T-helper 2 cell treated with Interferon-gamma antibody and Interleukin-4, amounts not matched to agents 5 μg/mL and 100 μg/mL, for 36 hours (primary cell): Measurements from ENCODE around the gene CLEC16A.
"Not testable (repeated sequence)": the region's sequence is repeated elsewhere in the genome, so short reads cannot be mapped to it uniquely, and the experiment has no call there.

ENCODE experiments used
- DNase-seq: peaks from one replicate; pipeline ENCODE4 v3.0.0; 2021; ENCODE audit warnings: low spot score
- H3K27ac Mint-ChIP-seq: one replicate; pipeline ENCODE4 v1.8.0; 2021; ENCODE audit warnings: mild to moderate bottlenecking, mixed read lengths
- H3K27me3 Mint-ChIP-seq: one replicate; pipeline ENCODE4 v1.8.0; 2021; ENCODE audit warnings: low read depth, mixed read lengths
- H3K36me3 Mint-ChIP-seq: one replicate; pipeline ENCODE4 v1.8.0; 2021; ENCODE audit warnings: low read depth, mixed read lengths
- H3K4me1 Mint-ChIP-seq: one replicate; pipeline ENCODE4 v1.8.0; 2021; ENCODE audit warnings: low read depth, mixed read lengths
- H3K4me3 Mint-ChIP-seq: one replicate; pipeline ENCODE4 v1.8.0; 2022; ENCODE audit warnings: mild to moderate bottlenecking, moderate library complexity, mixed read lengths
- H3K9me3 Mint-ChIP-seq: one replicate; pipeline ENCODE4 v1.8.0; 2021; ENCODE audit warnings: mixed read lengths

The CLEC16A gene

GRCh38 chr16:11102523-11102898, 158.1 kb downstream of the CLEC16A start:
- Mint-ChIP-seq H3K4me3 (peak overlapping the region; percentile 19), H3K9me3 (no peaks in the 10 kb centered on the region), H3K4me1 (peaks cover 83% of the 10 kb centered on the region), H3K27me3 (no peaks in the 10 kb centered on the region), H3K36me3 (peaks cover 10% of the 10 kb centered on the region), H3K27ac (peak overlapping the region; percentile 81)
- no peak for DNase-seq

- DNase-seq, H3K27me3 Mint-ChIP-seq, H3K4me3 Mint-ChIP-seq, H3K9me3 Mint-ChIP-seq: not testable (repeated sequence)
- Mint-ChIP-seq H3K27ac (peak overlapping the region; percentile 75), H3K4me1 (peaks cover 83% of the 10 kb centered on the region), H3K36me3 (peaks cover 10% of the 10 kb centered on the region)
These were observed 158.9 kb downstream of the CLEC16A start for GRCh38 chr16:11103301-11103700.

DNA sequence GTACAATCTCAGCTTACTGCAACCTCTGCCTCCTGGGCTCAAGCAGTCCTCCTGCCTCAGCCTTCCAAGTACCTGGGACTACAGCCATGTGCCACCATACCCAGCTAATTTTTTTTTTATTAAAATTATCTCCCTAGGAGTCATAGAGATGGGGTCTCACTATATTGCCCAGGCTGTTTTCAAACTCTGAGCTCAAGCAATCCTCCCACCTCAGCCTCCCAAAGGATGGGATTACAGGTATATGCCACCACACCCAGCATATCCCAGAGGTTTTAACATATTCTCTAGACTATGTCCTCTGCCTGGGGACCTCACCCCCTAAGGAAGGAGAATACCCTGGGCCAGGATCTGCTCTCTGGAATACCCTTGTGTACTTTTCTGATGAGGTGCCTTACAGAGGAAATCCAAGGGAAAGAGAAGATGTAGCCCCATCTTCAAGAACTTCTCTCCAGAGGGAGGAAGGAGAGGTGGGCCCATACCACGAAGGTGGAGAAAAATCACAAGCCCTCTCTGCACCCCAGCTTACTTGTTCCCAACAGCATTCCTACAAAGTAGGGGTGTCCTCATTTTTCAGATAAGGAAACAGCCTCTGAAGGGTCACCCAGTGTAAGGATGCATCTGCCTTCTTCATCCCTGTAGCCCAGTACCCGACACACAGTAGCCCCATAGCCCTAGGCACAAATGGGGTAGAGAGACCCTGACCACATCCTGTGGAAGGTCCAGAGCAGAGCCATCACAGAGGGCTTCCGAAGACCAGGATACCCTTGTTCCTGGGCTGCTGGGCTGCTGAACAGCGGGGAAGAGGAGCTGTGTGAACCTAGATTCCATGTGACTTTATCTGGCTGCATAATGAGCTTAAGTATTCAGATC, 160.0 kb downstream of the CLEC16A start:
- no peak for DNase-seq
- peaks cover 17% of the 10 kb centered on the region for H3K36me3 Mint-ChIP-seq
- peak overlapping the region; percentile 90 for H3K27ac Mint-ChIP-seq
- H3K27me3 Mint-ChIP-seq, result no peaks in the 10 kb centered on the region
- no peaks in the 10 kb centered on the region for H3K9me3 Mint-ChIP-seq
- H3K4me3 Mint-ChIP-seq, result peak overlapping the region; percentile 75
- peaks cover 81% of the 10 kb centered on the region for H3K4me1 Mint-ChIP-seq

DNA sequence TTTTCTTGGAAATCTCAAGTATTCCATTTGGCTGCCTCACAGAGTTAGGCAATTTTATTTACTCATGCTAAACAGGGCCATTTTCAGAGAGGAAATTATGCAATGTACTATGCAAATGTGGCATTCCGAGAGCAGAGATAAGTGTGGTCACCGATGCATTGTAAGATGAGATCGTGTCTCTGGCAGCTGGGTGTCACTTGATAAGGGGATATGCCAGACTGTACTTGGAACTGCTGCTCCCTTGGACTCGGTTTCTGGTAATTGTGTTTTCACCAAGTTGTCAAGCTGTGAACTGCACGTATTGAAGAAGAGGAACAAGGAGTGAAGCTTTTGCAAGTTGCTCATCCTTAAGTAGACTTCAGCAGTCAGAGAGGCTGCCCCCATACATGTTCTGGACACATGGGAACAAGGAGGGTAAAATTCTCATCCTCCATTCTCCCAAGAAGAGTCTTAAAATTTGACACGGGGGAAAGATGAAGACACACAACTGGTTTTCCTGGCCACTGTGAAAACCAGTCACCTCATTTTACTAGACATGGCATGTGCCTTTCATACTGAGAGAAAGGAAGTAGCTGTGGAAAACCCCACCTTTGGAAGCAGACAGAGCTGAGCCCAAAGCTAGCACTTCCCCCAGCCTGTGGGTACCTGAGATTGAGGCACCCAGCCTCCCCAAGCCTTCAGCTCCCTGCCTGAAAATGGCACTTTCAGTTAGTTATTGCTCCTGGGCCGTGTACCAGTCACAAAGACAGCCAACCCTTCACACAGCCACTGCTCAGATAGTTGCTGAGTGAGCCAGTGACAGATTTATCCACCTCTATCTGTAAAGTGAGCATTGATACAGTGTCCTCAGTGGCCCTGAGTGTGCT, 160.9 kb downstream of the CLEC16A start:
- H3K36me3 Mint-ChIP-seq, result peaks cover 23% of the 10 kb centered on the region
- no peaks in the 10 kb centered on the region for H3K9me3 Mint-ChIP-seq
- peak overlapping the region; percentile 90 for H3K27ac Mint-ChIP-seq
- H3K4me3 Mint-ChIP-seq, result peak overlapping the region; percentile 75
- peak; percentile 70 for DNase-seq
- peaks cover 77% of the 10 kb centered on the region for H3K4me1 Mint-ChIP-seq
- no peaks in the 10 kb centered on the region for H3K27me3 Mint-ChIP-seq

GRCh38 chr16:11106726-11107125, 162.4 kb downstream of the CLEC16A start:
- DNase-seq, result no peak
- H3K4me3 Mint-ChIP-seq, result no peak overlapping the region
- H3K27me3 Mint-ChIP-seq, result no peaks in the 10 kb centered on the region
- H3K36me3 Mint-ChIP-seq, result peaks cover 37% of the 10 kb centered on the region
- peaks cover 65% of the 10 kb centered on the region for H3K4me1 Mint-ChIP-seq
- H3K27ac Mint-ChIP-seq, result peak overlapping the region; percentile 90
- H3K9me3 Mint-ChIP-seq, result peaks cover 8% of the 10 kb centered on the region

DNA sequence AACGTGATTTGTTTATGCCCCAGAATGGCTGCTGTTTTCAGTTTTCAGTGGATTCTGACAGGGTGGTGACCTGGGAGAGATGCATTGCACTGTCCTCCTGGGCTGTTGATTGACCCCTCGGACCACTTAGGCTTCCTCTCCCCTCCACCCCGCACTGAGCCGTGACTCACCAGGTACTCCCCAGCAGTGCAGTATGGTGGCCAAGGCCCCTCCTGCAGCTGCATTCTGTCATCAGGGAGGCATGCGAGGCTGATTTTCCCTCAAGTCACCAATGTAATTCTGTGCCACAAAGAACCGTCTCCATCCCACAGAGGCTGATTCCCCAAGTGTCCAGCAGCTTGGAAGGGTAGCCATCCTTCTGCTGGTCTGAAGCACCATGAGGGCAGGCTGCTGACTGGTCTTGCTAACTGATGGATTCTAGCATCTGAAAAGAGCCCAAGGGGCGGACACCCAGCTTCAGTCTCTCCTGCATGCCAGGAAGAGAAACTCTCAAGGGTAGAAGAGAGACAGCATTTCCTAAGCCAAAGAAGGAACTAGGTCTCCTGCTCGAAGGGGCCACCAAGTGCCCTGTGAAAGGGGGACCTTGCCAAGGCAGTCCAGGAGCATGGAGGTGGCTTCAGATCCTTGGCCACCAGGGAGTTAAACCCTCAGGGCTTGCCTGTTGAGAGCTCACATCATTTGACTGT, 163.6 kb downstream of the CLEC16A start:
- Mint-ChIP-seq H3K9me3 (peaks cover 11% of the 10 kb centered on the region), H3K4me3 (no peak overlapping the region), H3K27ac (peak overlapping the region; percentile 69), H3K36me3 (peaks cover 37% of the 10 kb centered on the region), H3K4me1 (peaks cover 65% of the 10 kb centered on the region), H3K27me3 (no peaks in the 10 kb centered on the region)
- no peak for DNase-seq

GRCh38 chr16:11108466-11108805, 164.1 kb downstream of the CLEC16A start:
- H3K27me3 Mint-ChIP-seq, result no peaks in the 10 kb centered on the region
- peak overlapping the region; percentile 52 for H3K27ac Mint-ChIP-seq
- DNase-seq, result no peak
- peaks cover 68% of the 10 kb centered on the region for H3K4me1 Mint-ChIP-seq
- no peak overlapping the region for H3K4me3 Mint-ChIP-seq
- peaks cover 11% of the 10 kb centered on the region for H3K9me3 Mint-ChIP-seq
- peaks cover 40% of the 10 kb centered on the region for H3K36me3 Mint-ChIP-seq

GRCh38 chr16:11109566-11109965, 165.2 kb downstream of the CLEC16A start:
- DNase-seq, result no peak
- no peak overlapping the region for H3K4me3 Mint-ChIP-seq
- H3K4me1 Mint-ChIP-seq, result peaks cover 68% of the 10 kb centered on the region
- H3K27me3 Mint-ChIP-seq, result no peaks in the 10 kb centered on the region
- peak overlapping the region; percentile 7 for H3K27ac Mint-ChIP-seq
- peaks cover 38% of the 10 kb centered on the region for H3K36me3 Mint-ChIP-seq
- H3K9me3 Mint-ChIP-seq, result peaks cover 11% of the 10 kb centered on the region

GRCh38 chr16:11111150-11111549, 166.8 kb downstream of the CLEC16A start:
- Mint-ChIP-seq H3K27ac (no peak overlapping the region), H3K4me3 (no peak overlapping the region), H3K36me3 (peaks cover 42% of the 10 kb centered on the region), H3K9me3 (peaks cover 11% of the 10 kb centered on the region), H3K4me1 (peaks cover 63% of the 10 kb centered on the region), H3K27me3 (no peaks in the 10 kb centered on the region)
- no peak for DNase-seq

DNA sequence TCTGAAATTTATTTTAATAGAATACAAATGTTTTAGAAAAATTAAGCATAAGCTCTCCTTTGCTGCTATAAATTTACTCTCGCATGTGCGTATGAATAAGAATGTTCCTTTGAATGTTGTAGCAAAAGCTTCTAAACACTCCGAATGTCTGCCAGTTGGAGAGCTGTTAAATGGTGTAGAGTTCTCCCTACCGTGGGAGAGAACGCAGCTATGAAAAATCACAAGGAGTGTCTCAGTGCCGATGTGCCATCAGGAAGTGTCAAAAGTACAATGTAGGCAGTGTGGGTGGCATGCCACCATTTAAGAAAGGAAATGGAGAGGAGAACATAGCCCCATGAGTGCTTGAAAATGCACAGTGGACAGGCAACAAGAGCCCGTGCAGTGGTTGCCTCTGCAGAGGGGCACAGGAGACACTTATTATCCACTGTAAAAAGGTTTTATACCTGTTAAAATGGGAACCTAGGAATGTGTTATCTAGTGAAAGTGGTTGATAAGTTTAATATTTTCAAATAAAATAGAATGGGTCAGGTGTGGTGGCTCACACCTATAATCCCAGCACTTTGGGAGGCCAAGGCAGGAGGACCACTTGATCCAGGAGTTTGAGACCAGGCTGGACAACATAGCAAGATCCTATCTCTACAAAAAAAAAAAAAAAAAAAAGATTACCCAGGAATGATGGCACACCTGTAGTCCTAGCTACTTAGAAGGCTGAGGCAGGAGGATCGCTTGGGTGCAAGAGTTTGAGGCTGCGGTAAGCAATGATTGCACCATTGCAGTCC, 167.7 kb downstream of the CLEC16A start:
- peaks cover 65% of the 10 kb centered on the region for H3K4me1 Mint-ChIP-seq
- no peak overlapping the region for H3K4me3 Mint-ChIP-seq
- no peaks in the 10 kb centered on the region for H3K27me3 Mint-ChIP-seq
- H3K27ac Mint-ChIP-seq, result peak overlapping the region; percentile 62
- DNase-seq, result no peak
- H3K9me3 Mint-ChIP-seq, result peaks cover 11% of the 10 kb centered on the region
- H3K36me3 Mint-ChIP-seq, result peaks cover 50% of the 10 kb centered on the region

- Mint-ChIP-seq H3K36me3 (peaks cover 50% of the 10 kb centered on the region), H3K27me3 (no peaks in the 10 kb centered on the region), H3K4me3 (peak overlapping the region; percentile 81), H3K27ac (peak overlapping the region; percentile 94), H3K9me3 (peaks cover 11% of the 10 kb centered on the region), H3K4me1 (peaks cover 63% of the 10 kb centered on the region)
- no peak for DNase-seq
These were observed 168.5 kb downstream of the CLEC16A start for GRCh38 chr16:11112723-11113348.

GRCh38 chr16:11114366-11115164, 170.2 kb downstream of the CLEC16A start:
- Mint-ChIP-seq H3K4me1 (peaks cover 63% of the 10 kb centered on the region), H3K27ac (peak overlapping the region; percentile 94), H3K9me3 (peaks cover 11% of the 10 kb centered on the region), H3K27me3 (no peaks in the 10 kb centered on the region), H3K4me3 (peak overlapping the region; percentile 81), H3K36me3 (peaks cover 48% of the 10 kb centered on the region)
- peak; percentile 64 for DNase-seq
